GM19025 (cell line): ENCODE data around the gene MAP1LC3B2.
A peak's percentile ranks its signal among the peaks of the same experiment; 100 is the strongest.

Experiments used
- ATAC-seq: cut with Tn5 transposase; IDR thresholded peaks from one replicate; pipeline ENCODE4 v1.9.1; 2021; ENCODE audit warnings: mild to moderate bottlenecking, low read depth, moderate library complexity; ENCODE audit not compliant: unreplicated experiment

Gene MAP1LC3B2

GRCh38 chr12:116537101-116537904 is 21.9 kb upstream of the MAP1LC3B2 start:
- ATAC-seq = peak; percentile 41

- no peak for ATAC-seq
Measured at GRCh38 chr12:116538076-116538591, 21.0 kb upstream of the MAP1LC3B2 start.

- no peak for ATAC-seq
Measured at GRCh38 chr12:116538682-116539305, 20.4 kb upstream of the MAP1LC3B2 start.

DNA sequence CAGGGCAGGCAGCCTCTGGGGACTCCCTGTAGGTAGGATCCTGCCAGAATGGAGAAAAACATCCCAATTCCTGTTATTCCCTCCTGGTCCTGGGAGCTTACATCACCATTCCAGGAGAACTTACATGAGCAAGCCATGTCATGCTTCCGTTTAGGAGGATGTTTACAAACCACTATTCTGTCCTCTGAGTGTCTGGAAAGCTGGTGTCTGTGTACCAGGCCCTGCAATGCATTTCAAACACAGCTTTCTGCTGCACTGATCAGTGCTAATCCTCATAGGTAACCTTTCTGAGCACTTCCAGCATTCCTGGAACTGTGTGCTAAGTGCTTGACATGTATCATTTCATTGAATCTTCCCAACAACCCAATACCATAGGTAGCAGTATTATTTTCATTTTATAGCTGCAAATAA is 19.8 kb upstream of the MAP1LC3B2 start:
- ATAC-seq = no peak

GRCh38 chr12:116539905-116540482 is 19.2 kb upstream of the MAP1LC3B2 start:
- no peak for ATAC-seq

- ATAC-seq = no peak
Measured at GRCh38 chr12:116540622-116541152, 18.5 kb upstream of the MAP1LC3B2 start.

GRCh38 chr12:116541547-116542344 is 17.4 kb upstream of the MAP1LC3B2 start:
- no peak for ATAC-seq

- ATAC-seq = no peak
Measured at GRCh38 chr12:116542345-116542956, 16.7 kb upstream of the MAP1LC3B2 start.

DNA sequence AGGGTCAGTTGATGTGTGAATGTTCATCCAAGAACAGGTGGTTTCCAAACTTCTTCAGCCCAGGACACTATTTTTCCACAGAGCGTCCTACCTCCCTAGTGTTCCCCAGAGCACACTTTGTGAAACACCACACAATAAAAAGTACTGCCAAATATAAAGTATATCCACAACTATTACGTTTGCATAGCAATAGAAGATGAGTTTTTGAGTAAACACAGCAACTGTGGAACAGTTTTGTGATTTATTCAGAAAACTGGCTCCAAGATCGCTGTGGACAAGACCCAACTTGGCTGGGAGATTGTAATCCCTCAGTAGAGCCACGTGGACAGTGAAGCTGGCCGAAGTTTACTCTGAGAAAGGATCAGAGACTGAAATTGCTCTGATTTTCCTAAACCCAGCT is 14.5 kb upstream of the MAP1LC3B2 start:
- no peak for ATAC-seq

DNA sequence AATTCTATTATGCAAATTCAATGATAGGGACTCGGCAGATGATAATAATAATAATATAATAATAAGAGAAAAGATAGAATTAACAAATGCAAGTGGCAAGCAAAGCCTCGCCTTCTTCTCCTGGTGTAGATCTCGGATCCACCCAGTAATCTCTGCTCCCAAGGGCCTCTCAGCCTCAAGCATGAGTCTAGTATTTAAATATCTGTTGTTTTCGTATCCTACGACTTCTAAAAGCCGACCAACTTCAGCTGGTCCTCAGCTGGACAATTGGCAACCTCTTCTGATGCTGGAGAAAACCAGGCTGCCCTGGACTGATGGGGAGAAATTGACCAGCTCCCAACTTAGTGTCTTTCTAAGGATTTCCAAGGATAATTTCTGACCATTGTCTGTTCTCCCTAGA is 14.0 kb upstream of the MAP1LC3B2 start:
- no peak for ATAC-seq

- no peak for ATAC-seq
Measured at GRCh38 chr12:116545936-116546335, 13.2 kb upstream of the MAP1LC3B2 start.

DNA sequence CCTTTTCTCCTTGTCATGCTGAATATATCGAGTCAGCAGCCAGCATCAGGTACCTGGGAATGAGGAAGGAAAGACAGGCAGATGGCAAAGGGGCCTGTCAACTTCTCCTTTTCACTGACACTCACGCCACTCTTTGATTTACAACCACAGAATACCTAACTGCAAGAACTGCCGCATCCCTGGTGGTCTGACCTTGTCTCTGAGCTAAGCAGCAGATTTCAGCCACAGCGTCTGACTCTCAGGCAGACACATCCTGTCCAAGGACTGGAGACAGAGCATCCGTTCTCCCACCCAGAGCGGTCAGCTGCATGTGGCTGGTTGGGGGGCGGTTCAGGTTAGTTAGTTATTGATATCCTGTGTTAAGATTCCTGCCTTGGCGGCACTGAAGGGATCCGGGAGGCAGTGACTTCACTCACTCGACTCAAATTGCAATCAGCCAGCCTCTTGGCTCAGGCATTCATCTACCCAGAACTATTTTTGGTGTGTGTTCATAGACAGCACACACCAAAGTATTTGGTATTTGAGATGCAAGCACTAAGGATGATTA is 11.2 kb upstream of the MAP1LC3B2 start:
- peak; percentile 95 for ATAC-seq

DNA sequence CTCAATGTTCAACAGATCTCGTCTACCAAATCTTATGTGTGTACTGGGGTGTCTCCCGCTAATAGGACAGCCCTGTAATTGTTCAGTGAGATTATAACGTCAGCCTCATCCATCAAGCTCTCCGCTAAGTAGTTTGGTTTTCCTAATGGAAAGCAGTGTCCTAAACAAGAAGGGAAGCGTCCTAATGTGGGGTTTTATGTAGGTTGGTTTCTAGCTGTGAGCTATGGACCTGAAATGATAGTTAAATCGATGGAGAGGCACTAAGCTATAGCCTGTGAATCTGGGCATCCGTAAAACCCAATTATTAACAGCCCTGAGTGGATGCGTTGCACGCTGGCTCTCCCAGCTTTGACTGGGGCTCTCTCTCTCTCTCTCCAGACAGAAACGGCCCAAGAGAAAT is 9.2 kb upstream of the MAP1LC3B2 start:
- ATAC-seq = no peak

DNA sequence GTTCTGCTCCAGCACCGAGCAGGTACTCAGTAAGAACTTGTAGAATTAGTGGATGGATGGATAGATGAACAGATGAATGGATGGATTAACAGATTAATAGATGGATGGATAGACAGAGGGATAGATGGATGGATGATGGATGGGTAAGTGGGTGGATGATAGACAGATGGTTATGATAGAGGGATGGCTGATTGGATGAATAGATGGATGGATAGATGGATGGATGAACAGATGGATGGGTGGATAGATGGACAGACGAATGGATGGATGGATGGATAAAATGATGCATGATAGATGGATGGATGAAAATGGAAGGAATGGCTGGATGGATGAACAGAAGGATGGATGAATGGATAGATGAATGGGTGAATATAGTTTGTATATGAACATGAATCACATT is 8.0 kb upstream of the MAP1LC3B2 start:
- ATAC-seq = no peak

- ATAC-seq = no peak
Measured at GRCh38 chr12:116551619-116551951, 7.6 kb upstream of the MAP1LC3B2 start.

DNA sequence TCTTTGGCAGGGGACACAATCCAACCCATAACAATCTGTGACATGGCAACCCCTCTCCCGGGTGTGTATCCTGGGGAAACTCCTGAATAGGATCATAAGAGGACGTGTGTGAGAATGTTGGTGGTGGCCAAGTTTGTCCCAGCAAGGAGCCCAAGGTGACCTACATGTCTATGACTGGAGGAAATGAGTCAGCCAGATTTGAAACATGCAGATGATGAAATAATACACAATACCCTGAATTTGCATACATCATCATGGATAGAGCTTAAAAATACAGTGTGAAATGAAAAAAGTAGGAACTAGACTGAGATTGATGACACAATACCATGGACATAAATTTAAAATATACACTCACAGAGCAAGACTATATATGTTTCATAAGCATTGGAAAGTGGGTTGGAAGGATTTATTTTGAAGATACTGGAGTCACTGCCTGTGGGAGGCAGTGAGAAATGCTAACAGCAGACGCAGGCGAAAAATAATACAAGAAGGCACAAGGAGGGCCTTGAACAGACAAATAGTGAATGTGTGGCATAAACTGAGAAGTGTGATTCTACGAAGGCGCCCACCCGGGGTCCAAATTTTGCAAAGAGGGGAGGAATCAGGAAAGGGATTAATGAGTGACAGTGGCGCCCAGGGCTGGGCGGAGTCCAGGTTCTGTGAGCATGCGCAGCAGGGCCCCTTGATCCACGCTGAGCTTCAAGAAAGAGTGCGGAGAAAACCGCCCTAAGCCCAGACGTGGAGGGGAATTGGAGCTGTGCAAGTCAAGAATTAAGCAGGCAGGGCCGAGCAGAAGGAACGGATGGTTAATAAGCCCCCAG is 7.0 kb upstream of the MAP1LC3B2 start:
- ATAC-seq = no peak

DNA sequence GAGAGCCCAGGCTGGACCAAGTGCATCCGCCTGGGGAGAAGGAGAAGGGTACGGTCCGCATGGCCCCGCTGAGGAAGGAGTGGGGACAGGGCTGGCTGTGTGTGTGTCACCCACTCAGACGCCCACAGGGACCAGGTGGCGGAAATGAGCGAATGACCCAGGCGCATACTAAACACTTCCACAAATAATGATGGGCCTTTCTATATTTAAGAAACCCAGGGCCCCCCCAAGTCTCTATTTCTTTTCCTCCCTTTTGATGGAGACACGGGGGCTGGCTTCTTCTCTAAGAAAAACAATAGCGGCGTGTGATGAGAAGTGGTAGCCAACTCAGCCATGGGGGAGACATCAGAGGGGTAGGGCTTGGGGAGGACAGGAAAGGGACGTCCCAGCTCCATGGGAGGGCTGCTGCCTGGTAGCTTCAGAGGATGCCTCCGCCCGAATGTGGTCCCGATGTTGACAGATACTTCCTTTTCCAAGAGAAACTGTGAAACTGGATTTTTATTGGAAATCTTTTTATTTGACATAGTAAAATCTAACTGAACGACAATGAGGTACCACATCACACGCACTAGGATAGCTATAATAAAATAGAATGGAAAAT is 6.3 kb upstream of the MAP1LC3B2 start:
- no peak for ATAC-seq

DNA sequence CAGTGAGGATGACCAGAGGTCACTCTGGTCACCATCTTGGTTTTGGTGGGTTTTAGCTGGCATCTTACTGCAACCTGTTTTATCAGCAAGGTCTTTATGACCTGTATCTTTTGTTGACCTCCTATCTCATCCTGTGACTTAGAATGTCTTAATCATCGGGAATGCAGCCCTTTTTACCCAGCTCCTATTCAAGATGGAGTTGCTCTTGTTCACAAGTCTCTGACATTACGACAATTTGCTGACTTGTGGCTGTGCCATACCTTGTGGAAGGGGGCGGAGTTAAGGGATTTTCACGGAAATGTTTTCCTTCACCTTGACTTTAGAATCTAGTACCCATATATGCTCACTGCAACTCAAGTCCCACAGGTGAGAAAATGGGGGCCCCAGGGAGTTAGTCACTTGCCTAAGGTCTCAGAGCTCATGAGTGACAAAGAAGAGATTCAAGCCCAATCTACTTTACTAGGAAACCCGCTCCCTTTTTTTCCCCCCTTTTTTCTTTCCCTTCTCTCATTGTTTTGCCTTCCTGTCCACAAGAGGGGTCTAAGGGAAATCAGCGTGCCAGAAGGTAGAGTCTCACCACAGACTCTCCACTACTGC is 2.7 kb upstream of the MAP1LC3B2 start:
- no peak for ATAC-seq
